Measurements from ENCODE around the gene PSMG3.

DNA sequence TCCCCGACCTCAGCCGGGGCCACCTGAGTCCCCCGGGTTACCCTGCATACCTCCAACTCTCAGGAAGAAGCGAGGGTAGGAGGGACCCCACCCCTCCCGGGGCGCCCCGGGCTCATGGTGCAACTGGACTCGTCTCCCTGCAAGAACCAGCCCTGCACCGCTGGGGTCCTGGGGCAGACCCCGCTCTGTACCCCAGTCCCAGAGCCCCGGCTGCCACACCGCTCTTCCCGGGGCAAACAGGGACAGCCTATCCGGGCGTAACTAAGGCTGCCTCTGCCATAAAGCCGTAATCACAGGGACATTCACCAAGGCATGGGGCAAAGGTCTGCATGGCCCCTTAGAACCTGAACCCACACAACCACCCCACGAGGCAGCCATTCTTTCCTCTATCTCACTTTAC, 46.0 kb downstream of the PSMG3 start:
- TF ChIP-seq EZH2 (IDR thresholded peaks at IDR 0.05) (no peak), POLR2AphosphoS5 (IDR thresholded peaks at IDR 0.05; ENCODE audit: borderline replicate concordance, low read depth, low read length) (no peak)

Measured in SK-N-MC (cell line).